Measurements from ENCODE around the gene UCN.
"Not testable (repeated sequence)": the region's sequence is repeated elsewhere in the genome, so short reads cannot be mapped to it uniquely, and the experiment has no call there.

The UCN gene

GRCh38 chr2:27282892-27283291 lies 25.4 kb downstream of the UCN start:
- DNase-seq (ENCODE audit: low spot score): no peak

GRCh38 chr2:27281855-27282559 lies 26.2 kb downstream of the UCN start, which contains the start of gene TRIM54:
Gene TRIM54 (plus strand): TSS chr2:27282429. CDS start chr2:27282732, 303 bp downstream.
- no peak for DNase-seq (ENCODE audit: low spot score)

- DNase-seq (ENCODE audit: low spot score): no peak
Observed at GRCh38 chr2:27281442-27281841, 26.8 kb downstream of the UCN start.

- no peak for DNase-seq (ENCODE audit: low spot score)
Observed at GRCh38 chr2:27280826-27281225, 27.4 kb downstream of the UCN start.

GRCh38 chr2:27278010-27278409 lies 30.2 kb downstream of the UCN start:
- DNase-seq (ENCODE audit: low spot score): no peak

GRCh38 chr2:27275211-27276150 lies 32.8 kb downstream of the UCN start, which contains the start of gene DNAJC5G:
Gene DNAJC5G (plus strand): TSS chr2:27275433. CDS start chr2:27276729, 1,296 bp downstream.
- no peak for DNase-seq (ENCODE audit: low spot score)

GRCh38 chr2:27272537-27273522 lies 35.4 kb downstream of the UCN start:
- not testable (repeated sequence) for DNase-seq (ENCODE audit: low spot score)

GRCh38 chr2:27271631-27272340 lies 36.5 kb downstream of the UCN start:
- DNase-seq (ENCODE audit: low spot score): no peak

- no peak for DNase-seq (ENCODE audit: low spot score)
Observed at GRCh38 chr2:27270670-27271069, 37.6 kb downstream of the UCN start.

GRCh38 chr2:27270131-27270530 lies 38.1 kb downstream of the UCN start:
- DNase-seq (ENCODE audit: low spot score): no peak

- not testable (repeated sequence) for DNase-seq (ENCODE audit: low spot score)
Observed at GRCh38 chr2:27268296-27268695, 39.9 kb downstream of the UCN start.

- DNase-seq (ENCODE audit: low spot score): no peak
Observed at GRCh38 chr2:27265536-27265870, 42.7 kb downstream of the UCN start.

GRCh38 chr2:27264753-27265535 lies 43.3 kb downstream of the UCN start:
- DNase-seq (ENCODE audit: low spot score): no peak

GRCh38 chr2:27264253-27264752 lies 43.9 kb downstream of the UCN start:
- no peak for DNase-seq (ENCODE audit: low spot score)

GRCh38 chr2:27263287-27264252 lies 44.7 kb downstream of the UCN start:
- no peak for DNase-seq (ENCODE audit: low spot score)

GRCh38 chr2:27262379-27263286 lies 45.6 kb downstream of the UCN start, which contains the start of gene SLC30A3:
Gene SLC30A3 (minus strand): TSS chr2:27263047. CDS start chr2:27262906, 141 bp downstream.
- DNase-seq (ENCODE audit: low spot score): no peak

GRCh38 chr2:27261926-27262298 lies 46.3 kb downstream of the UCN start:
- DNase-seq (ENCODE audit: low spot score): no peak

All from kidney capillary endothelial cell (primary cell).